ENCODE results near the gene TECPR2.
A peak's percentile ranks its signal among the peaks of the same experiment; 100 is the strongest.
"Not testable (repeated sequence)": the region's sequence is repeated elsewhere in the genome, so short reads cannot be mapped to it uniquely, and the experiment has no call there.

The TECPR2 gene

GRCh38 chr14:102538602-102539543 lies 176.1 kb downstream of the TECPR2 start:
- H3K4me1 ChIP-seq (ENCODE audit: control insufficient read depth, insufficient read depth, low read length): peaks cover 25% of the 10 kb centered on the region
- H3K27ac ChIP-seq (ENCODE audit: low read depth, low read length): no peak overlapping the region
- H3K36me3 ChIP-seq (ENCODE audit: control insufficient read depth, insufficient read depth, low read length): no peaks in the 10 kb centered on the region
- no peak overlapping the region for H3K9ac ChIP-seq (ENCODE audit: low read length)
- no peak overlapping the region for H3K4me3 ChIP-seq (ENCODE audit: low read depth, low read length)
- no peaks in the 10 kb centered on the region for H3K27me3 ChIP-seq (ENCODE audit: control insufficient read depth, insufficient read depth, low read length)
- H3K9me3 ChIP-seq (ENCODE audit: control insufficient read depth, insufficient read depth, low read depth, low read length): no peaks in the 10 kb centered on the region

- no peak overlapping the region for H3K9ac ChIP-seq (ENCODE audit: low read length)
- no peak overlapping the region for H3K27ac ChIP-seq (ENCODE audit: low read depth, low read length)
- no peaks in the 10 kb centered on the region for H3K27me3 ChIP-seq (ENCODE audit: control insufficient read depth, insufficient read depth, low read length)
- H3K4me3 ChIP-seq (ENCODE audit: low read depth, low read length): no peak overlapping the region
- peaks cover 29% of the 10 kb centered on the region for H3K4me1 ChIP-seq (ENCODE audit: control insufficient read depth, insufficient read depth, low read length)
- no peaks in the 10 kb centered on the region for H3K9me3 ChIP-seq (ENCODE audit: control insufficient read depth, insufficient read depth, low read depth, low read length)
- H3K36me3 ChIP-seq (ENCODE audit: control insufficient read depth, insufficient read depth, low read length): no peaks in the 10 kb centered on the region
Measured at GRCh38 chr14:102539544-102540314, 177.0 kb downstream of the TECPR2 start.

GRCh38 chr14:102540315-102541028 lies 177.7 kb downstream of the TECPR2 start:
- no peaks in the 10 kb centered on the region for H3K27me3 ChIP-seq (ENCODE audit: control insufficient read depth, insufficient read depth, low read length)
- no peak overlapping the region for H3K4me3 ChIP-seq (ENCODE audit: low read depth, low read length)
- no peak overlapping the region for H3K27ac ChIP-seq (ENCODE audit: low read depth, low read length)
- no peaks in the 10 kb centered on the region for H3K36me3 ChIP-seq (ENCODE audit: control insufficient read depth, insufficient read depth, low read length)
- no peak overlapping the region for H3K9ac ChIP-seq (ENCODE audit: low read length)
- no peaks in the 10 kb centered on the region for H3K9me3 ChIP-seq (ENCODE audit: control insufficient read depth, insufficient read depth, low read depth, low read length)
- peaks cover 34% of the 10 kb centered on the region for H3K4me1 ChIP-seq (ENCODE audit: control insufficient read depth, insufficient read depth, low read length)

- peaks cover 40% of the 10 kb centered on the region for H3K4me1 ChIP-seq (ENCODE audit: control insufficient read depth, insufficient read depth, low read length)
- not testable (repeated sequence) for H3K27me3 ChIP-seq (ENCODE audit: control insufficient read depth, insufficient read depth, low read length); H3K36me3 ChIP-seq (ENCODE audit: control insufficient read depth, insufficient read depth, low read length); H3K9ac ChIP-seq (ENCODE audit: low read length); H3K9me3 ChIP-seq (ENCODE audit: control insufficient read depth, insufficient read depth, low read depth, low read length); H3K4me3 ChIP-seq (ENCODE audit: low read depth, low read length); H3K27ac ChIP-seq (ENCODE audit: low read depth, low read length)
Measured at GRCh38 chr14:102541029-102541491, 178.3 kb downstream of the TECPR2 start.

- no peak overlapping the region for H3K27ac ChIP-seq (ENCODE audit: low read depth, low read length)
- no peaks in the 10 kb centered on the region for H3K27me3 ChIP-seq (ENCODE audit: control insufficient read depth, insufficient read depth, low read length)
- peaks cover 42% of the 10 kb centered on the region for H3K4me1 ChIP-seq (ENCODE audit: control insufficient read depth, insufficient read depth, low read length)
- no peaks in the 10 kb centered on the region for H3K9me3 ChIP-seq (ENCODE audit: control insufficient read depth, insufficient read depth, low read depth, low read length)
- no peak overlapping the region for H3K9ac ChIP-seq (ENCODE audit: low read length)
- no peak overlapping the region for H3K4me3 ChIP-seq (ENCODE audit: low read depth, low read length)
- H3K36me3 ChIP-seq (ENCODE audit: control insufficient read depth, insufficient read depth, low read length): no peaks in the 10 kb centered on the region
Measured at GRCh38 chr14:102541771-102542170, 179.0 kb downstream of the TECPR2 start.

GRCh38 chr14:102544046-102544746 lies 181.5 kb downstream of the TECPR2 start:
- H3K4me1 ChIP-seq (ENCODE audit: control insufficient read depth, insufficient read depth, low read length): peaks cover 38% of the 10 kb centered on the region
- H3K36me3 ChIP-seq (ENCODE audit: control insufficient read depth, insufficient read depth, low read length): no peaks in the 10 kb centered on the region
- peak overlapping the region; percentile 49 for H3K4me3 ChIP-seq (ENCODE audit: low read depth, low read length)
- peak overlapping the region; percentile 26; the same call in 1 of the 2 replicates for H3K27ac ChIP-seq (ENCODE audit: low read depth, low read length)
- no peaks in the 10 kb centered on the region for H3K9me3 ChIP-seq (ENCODE audit: control insufficient read depth, insufficient read depth, low read depth, low read length)
- H3K27me3 ChIP-seq (ENCODE audit: control insufficient read depth, insufficient read depth, low read length): no peaks in the 10 kb centered on the region
- peak overlapping the region; percentile 4 for H3K9ac ChIP-seq (ENCODE audit: low read length)

- Histone ChIP-seq H3K4me3 (ENCODE audit: low read depth, low read length) (peak overlapping the region; percentile 49), H3K27ac (ENCODE audit: low read depth, low read length) (peak overlapping the region; percentile 26; the same call in 1 of the 2 replicates), H3K4me1 (ENCODE audit: control insufficient read depth, insufficient read depth, low read length) (peaks cover 34% of the 10 kb centered on the region), H3K27me3 (ENCODE audit: control insufficient read depth, insufficient read depth, low read length) (no peaks in the 10 kb centered on the region), H3K9ac (ENCODE audit: low read length) (peak overlapping the region; percentile 68), H3K36me3 (ENCODE audit: control insufficient read depth, insufficient read depth, low read length) (no peaks in the 10 kb centered on the region), H3K9me3 (ENCODE audit: control insufficient read depth, insufficient read depth, low read depth, low read length) (no peaks in the 10 kb centered on the region)
Measured at GRCh38 chr14:102544747-102545460, 182.2 kb downstream of the TECPR2 start.

- Histone ChIP-seq H3K27me3 (ENCODE audit: control insufficient read depth, insufficient read depth, low read length) (no peaks in the 10 kb centered on the region), H3K9ac (ENCODE audit: low read length) (peak overlapping the region; percentile 68), H3K36me3 (ENCODE audit: control insufficient read depth, insufficient read depth, low read length) (no peaks in the 10 kb centered on the region), H3K4me1 (ENCODE audit: control insufficient read depth, insufficient read depth, low read length) (peaks cover 26% of the 10 kb centered on the region), H3K9me3 (ENCODE audit: control insufficient read depth, insufficient read depth, low read depth, low read length) (no peaks in the 10 kb centered on the region), H3K4me3 (ENCODE audit: low read depth, low read length) (peak overlapping the region; percentile 49), H3K27ac (ENCODE audit: low read depth, low read length) (peak overlapping the region; percentile 26; the same call in 1 of the 2 replicates)
Measured at GRCh38 chr14:102545461-102546265, 182.9 kb downstream of the TECPR2 start.

- Histone ChIP-seq H3K9me3 (ENCODE audit: control insufficient read depth, insufficient read depth, low read depth, low read length) (no peaks in the 10 kb centered on the region), H3K4me3 (ENCODE audit: low read depth, low read length) (no peak overlapping the region), H3K36me3 (ENCODE audit: control insufficient read depth, insufficient read depth, low read length) (no peaks in the 10 kb centered on the region), H3K9ac (ENCODE audit: low read length) (no peak overlapping the region), H3K4me1 (ENCODE audit: control insufficient read depth, insufficient read depth, low read length) (peaks cover 27% of the 10 kb centered on the region), H3K27me3 (ENCODE audit: control insufficient read depth, insufficient read depth, low read length) (no peaks in the 10 kb centered on the region), H3K27ac (ENCODE audit: low read depth, low read length) (no peak overlapping the region)
Measured at GRCh38 chr14:102548616-102549240, 186.0 kb downstream of the TECPR2 start.

Data from HUES6 (cell line).